GM19238 (cell line): ENCODE results near the gene DAB1.
"Not testable (repeated sequence)": the region's sequence is repeated elsewhere in the genome, so short reads cannot be mapped to it uniquely, and the experiment has no call there.

Experiments used
- DNase-seq: peaks from one replicate; pipeline ENCODE4 v3.0.0; 2011; ENCODE audit warnings: low spot score; ENCODE audit not compliant: insufficient read length

The DAB1 gene

GRCh38 chr1:57124768-57125446 is 299.0 kb downstream of the DAB1 start:
- no peak for DNase-seq

DNA sequence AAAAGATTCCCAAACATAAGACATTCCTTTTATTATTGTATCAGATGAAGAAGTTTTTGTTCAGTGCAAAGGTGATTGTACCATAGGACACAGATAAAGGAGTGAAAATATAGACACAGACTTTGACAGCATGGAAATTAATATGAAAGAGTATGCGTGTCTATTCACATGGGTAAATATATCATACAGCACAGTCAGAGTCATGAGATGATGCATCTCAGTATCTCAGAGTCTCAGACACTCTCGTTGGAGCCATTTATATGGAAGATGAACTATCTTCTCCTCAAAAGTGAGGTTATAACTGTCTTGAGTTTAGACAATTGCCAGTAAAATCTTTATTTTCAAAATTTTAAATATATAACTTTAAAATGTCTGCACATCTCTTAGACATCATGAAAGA is 299.7 kb downstream of the DAB1 start:
- no peak for DNase-seq

DNA sequence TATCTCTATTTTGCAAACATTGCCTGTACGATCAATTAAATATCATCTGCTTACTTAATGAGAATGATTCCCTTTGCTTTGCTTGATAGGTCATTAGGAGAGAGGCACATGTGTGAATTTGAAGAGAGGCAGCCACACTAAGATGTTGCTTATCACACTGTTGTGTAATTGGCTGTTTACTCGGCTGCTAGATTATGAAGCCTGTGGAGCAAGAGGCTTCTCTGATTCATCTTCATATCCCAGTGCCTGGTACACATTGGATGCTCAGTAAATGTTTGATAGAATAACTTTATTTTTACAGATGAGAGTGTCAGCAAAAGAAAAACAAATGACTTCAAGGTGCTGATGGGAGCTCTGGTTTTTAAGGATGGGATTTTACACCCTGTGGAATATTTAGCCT is 301.8 kb downstream of the DAB1 start:
- no peak for DNase-seq

- no peak for DNase-seq
Measured at GRCh38 chr1:57118948-57119603, 304.8 kb downstream of the DAB1 start.

DNA sequence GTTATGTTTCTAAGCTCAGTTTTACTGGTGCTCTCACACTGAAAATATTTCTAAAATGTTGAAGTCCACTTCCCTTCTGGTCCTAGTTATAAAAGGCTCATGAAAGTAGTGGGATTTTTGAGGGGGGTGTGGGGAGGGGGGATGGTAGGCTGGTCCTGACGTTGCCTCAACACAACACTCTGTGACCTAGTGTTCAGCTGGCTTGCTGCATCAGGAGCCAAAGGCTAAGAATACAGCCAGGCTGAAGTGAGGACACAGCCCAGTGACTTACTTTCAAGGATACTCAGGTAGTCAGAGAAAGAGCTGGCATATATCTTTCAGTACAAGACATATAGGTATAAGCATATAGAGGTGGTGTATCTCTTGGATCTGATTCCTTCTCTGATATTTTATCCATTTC is 306.1 kb downstream of the DAB1 start:
- DNase-seq, result no peak

GRCh38 chr1:57116871-57117270 is 307.0 kb downstream of the DAB1 start:
- DNase-seq, result no peak

GRCh38 chr1:57115030-57115614 is 308.7 kb downstream of the DAB1 start:
- no peak for DNase-seq

DNA sequence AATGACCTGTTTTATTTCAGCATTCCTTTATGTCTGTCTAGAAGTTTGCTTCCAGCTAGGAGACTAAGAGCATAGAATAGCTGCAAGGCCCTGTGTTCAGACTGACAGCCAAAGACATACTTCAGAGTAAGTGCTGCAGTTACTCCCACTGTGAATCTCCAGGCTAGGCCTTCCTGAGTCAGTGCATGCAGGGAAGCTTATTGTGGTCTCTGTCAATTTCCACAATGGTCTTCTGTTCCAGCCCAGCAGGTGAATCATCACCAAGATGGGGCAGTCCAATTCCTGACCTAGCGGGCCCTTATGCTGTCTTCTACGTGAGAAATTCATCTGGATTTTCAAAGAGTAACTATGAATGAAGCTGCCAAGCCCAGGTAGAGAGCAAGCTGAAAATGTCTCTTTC is 311.7 kb downstream of the DAB1 start:
- no peak for DNase-seq

DNA sequence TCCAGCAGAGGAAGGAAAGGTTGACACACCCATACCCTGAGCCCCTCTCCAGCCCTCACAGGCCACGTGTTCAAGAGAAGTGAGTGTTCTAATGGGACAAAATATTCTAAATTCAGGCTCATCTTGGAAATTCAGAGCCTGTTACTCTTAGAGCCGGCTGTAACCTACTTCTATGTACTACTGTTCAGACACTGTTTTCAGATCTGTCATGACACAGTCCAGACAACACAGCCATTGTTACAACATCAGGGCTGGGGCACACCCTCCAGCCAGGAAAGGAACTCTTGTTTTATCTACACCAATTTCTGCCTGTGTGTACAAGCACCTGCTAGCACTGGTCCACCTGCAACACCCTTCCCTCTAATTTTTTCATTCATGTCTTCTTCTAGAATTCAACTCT is 312.7 kb downstream of the DAB1 start:
- DNase-seq, result no peak

GRCh38 chr1:57109883-57110282 is 314.0 kb downstream of the DAB1 start:
- DNase-seq, result no peak

DNA sequence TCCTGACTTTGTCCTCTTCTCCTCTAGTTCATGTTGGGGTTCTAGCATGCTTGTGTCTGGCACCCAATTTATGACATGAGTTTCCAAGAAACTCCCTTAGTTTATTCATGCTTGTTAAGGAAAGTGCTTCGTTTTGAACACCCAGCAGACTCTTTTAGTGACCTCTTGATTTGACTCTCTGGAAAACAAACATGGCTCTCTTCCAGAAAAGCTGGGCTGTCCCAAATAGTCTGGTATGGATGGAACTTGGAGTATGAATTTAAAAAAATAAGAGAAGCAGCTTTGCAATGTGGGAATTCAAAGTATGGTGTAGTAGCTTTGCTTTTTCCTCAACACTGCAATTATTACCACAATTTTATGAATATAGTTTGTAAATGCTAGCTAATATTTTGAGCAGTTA is 314.6 kb downstream of the DAB1 start:
- no peak for DNase-seq

- DNase-seq, result no peak
Measured at GRCh38 chr1:57106296-57106695, 317.6 kb downstream of the DAB1 start.

GRCh38 chr1:57102561-57103326 is 321.1 kb downstream of the DAB1 start:
- DNase-seq, result no peak

DNA sequence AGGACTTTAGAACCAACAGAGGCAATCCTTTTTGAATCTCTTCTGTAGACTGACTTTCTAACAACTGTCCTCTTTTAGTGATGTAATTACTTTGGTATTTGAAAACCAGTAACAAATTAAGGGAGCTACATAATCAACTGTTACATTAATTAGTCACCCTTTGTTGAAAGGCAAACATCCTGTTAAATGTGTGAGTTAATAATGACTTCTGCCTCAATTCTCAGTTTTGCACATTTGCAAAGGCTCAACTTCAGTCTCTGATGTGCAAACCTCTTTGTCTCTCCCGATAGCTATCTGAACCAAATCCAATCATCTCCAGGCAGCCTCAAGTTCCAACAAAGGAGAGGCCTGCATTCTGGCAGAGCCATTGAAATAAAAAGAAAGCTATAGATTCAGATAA is 322.7 kb downstream of the DAB1 start:
- no peak for DNase-seq

DNA sequence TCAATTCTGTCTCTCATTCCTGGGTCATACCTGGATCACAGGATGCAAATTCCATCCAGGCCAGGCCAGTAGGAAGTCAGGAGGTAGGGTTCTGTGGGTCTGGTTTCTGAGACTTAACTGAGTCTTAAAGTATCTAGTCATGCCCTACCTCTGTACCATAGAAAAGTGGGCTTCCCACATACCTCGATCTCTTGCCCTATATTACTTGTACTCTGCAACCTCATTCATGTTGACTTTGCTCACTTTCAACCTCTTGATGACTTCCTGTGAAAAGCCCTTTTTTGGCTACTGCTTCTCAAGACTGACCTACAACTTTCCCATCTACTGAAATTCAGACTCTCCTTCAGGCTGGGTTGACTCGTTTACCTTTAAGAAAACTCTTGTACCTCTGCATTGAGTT is 329.1 kb downstream of the DAB1 start:
- no peak for DNase-seq

DNA sequence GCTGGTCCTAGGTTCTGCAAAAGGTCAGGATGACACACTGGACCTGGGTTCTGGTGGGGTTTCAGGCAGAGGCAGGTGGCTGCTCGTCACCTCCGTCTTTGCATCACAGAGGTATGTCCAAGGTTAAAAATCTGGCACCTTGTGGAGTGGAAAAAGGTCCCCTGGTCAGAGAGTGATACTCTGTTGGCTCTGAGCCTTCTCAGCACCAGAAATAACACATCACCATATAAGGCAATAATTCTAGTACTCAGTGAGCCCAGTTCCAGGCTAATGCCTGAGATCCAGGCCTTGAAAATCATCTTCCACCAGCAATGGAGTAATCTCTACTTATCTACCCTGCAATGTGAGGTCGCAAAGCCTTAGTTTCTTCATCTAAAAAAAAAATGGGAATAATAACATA is 330.7 kb downstream of the DAB1 start:
- no peak for DNase-seq

DNA sequence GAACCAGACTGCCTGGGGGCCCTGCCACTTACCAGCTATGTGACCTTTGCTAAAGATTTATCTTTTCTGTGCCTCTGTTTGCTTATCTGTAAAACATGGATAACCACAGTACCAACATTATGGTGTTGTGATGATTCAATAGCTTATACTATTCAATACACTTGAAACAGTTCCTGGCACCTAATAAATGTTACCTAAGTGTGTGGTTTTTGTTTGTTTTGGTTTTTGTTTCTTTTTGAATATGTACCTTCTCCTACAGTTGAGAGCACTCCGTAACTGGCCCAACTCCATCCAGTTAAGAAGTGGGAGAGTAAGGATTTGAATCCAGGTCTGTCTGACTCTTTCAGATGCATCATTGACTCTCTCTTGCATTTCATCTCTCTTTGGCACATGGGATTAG is 332.2 kb downstream of the DAB1 start:
- DNase-seq, result no peak

- no peak for DNase-seq
Measured at GRCh38 chr1:57089855-57090254, 334.0 kb downstream of the DAB1 start.

GRCh38 chr1:57089221-57089620 is 334.6 kb downstream of the DAB1 start:
- DNase-seq, result no peak

DNA sequence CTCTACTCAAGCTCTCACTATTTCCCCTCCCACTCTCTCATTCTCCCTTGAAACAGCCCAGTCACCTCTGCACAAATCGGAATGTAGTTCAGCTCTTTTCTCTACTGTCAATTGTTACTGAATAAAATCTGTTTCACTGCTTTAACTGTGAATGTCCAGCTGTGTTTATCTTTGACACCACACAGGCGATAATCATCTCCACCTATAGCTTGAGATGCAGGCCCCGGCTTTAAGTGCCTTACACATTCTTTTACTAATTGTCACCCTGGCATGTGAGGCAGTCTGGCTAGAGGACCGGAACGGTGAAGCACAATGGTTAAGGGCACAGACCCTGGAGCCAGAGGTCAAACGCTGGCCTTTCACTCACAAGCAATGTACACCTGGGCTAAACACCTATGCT is 335.2 kb downstream of the DAB1 start:
- no peak for DNase-seq

- not testable (repeated sequence) for DNase-seq
Measured at GRCh38 chr1:57087660-57088059, 336.2 kb downstream of the DAB1 start.

- DNase-seq, result no peak
Measured at GRCh38 chr1:57086154-57086553, 337.7 kb downstream of the DAB1 start.
